Hematopoietic multipotent progenitor cell treated with erythropoietin and hydrocortisone succinate and interleukin-3 and kit ligand, for 8 days (in vitro differentiated cells): ENCODE results near the gene PWWP2B.

ENCODE experiments used
- DNase-seq: peaks from one replicate; pipeline ENCODE4 v3.0.0-alpha.2; 2015

The PWWP2B gene

DNA sequence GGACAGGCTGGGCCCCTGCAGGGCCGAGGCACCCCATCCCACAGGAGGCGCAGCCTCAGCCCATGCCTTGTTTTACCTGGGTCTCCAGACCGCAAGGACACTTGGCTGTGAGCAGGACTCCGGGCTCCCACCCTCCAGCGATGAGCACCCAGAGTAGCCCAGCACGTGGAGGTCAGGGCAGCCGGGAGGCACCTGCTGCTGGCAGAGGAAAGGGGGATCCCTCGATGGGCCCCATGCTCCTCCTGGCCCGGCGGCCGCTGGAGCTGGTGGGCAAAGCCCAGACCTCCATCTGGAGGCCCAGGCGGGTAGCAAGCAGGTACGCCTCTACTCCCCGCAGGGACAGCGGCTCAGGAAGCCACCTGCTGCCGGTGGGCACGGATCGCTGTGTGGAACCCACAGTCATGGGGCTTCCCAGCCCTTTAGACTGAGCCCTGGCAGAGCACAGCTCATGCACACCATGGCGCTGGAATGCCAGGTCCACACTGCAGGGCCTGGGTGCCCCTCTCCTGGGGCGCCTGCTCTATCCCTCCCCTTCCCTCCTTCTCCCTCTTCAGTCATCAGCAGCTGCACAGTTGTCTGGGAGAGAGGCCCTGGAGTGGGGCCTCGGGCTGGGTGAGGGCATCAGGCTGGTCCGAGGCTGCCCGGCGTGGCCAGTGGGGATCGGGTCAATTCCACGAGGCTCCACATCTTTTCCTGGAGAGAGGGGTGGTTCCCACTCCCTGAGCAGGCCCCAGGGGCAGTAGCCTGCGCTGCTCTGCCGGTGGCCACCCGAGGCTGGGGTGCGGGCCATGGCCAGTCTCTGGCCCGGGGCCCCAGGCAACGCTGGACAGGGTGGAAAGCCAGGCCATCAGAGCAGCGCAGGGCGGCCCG is 65.7 kb downstream of the PWWP2B start:
- no peak for DNase-seq

DNA sequence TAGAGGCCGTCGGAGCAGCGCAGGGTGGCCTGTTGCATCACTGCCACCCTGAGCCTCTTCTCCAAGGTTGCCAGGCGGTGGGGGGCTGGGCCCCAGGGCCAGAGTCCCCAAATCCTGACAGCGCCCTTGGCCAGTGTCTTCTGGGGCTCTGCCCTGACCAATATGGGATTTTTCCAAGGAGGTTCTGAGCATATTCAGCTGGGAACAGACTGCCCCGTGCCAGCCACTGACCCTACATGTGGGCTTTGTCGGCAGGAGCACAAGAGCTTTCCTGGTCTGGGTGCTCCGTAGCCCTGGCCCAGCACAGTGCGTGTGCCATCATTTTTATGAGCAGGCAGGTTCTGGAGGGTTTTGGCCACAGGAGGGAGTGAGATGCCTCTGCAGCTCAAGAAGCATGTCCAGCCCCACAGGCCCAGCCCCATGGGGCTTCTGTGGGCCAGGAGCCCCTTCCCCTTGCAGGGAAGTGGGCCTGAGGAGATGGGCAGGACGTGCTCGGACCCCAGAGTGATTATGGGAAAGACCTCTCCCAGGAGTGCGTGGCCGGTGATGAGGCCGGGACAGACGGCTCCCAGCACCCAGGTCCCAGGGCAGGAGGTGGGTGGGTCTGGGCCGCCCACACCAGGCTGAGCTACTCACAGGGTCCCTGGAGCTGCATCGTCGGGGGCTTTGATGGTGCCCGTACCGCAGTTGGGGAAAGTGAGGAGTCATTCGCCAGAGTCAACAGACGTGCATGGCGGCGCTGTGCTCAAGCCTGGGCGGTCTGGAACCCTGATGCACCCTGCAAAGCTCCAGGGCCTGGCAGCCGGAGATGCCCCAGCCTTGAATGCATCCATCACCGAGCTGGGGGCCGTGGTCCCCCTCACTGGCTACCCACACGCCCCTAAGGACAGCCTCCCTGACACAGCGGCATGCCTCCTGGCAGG is 66.6 kb downstream of the PWWP2B start:
- DNase-seq: no peak

DNA sequence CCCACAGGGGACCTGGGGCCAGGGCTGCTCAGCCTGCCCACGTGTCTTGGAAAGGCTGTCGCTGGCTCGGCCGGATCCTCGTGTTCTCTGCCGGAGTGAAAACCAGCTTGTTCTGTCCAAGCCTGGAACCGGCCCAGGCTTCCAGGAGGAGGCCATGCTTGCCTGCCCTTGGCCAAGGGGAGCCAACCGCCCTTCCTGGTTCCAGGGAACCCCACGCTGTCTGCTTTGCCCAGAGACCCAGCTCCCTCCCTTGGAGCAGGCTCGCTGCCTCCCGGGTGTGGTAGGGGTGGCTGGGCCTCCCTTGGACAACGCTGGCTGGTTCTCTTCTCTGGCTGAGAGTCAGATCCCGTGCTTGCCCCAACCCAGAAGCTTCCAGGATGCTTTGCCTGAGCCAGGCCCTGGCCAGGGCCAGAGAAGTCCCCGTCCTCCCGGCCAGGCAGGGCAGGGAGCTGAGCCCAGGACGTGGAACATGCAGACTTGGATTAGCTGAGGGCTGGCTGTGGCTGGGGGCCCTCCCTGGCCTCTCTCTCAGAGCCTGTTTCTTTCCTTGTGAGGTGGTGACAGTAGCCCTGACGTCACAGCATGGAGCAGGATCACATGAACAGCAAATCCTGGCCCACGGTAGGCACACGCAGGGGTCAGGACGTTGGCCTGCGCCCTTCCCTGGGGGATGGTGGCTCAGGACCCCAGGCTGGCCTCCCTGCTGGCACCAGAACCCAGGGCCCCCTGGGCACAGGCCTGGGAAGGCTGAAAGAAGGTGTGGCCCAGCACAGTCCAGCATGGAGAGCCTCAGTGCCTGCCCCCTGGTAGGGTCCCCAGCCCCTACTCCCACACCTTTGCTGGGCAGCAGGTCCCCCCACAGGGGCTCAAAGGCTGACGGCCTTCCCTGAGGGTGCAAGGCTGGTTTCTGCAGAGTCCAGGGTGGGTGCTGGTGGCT is 67.5 kb downstream of the PWWP2B start:
- no peak for DNase-seq

DNA sequence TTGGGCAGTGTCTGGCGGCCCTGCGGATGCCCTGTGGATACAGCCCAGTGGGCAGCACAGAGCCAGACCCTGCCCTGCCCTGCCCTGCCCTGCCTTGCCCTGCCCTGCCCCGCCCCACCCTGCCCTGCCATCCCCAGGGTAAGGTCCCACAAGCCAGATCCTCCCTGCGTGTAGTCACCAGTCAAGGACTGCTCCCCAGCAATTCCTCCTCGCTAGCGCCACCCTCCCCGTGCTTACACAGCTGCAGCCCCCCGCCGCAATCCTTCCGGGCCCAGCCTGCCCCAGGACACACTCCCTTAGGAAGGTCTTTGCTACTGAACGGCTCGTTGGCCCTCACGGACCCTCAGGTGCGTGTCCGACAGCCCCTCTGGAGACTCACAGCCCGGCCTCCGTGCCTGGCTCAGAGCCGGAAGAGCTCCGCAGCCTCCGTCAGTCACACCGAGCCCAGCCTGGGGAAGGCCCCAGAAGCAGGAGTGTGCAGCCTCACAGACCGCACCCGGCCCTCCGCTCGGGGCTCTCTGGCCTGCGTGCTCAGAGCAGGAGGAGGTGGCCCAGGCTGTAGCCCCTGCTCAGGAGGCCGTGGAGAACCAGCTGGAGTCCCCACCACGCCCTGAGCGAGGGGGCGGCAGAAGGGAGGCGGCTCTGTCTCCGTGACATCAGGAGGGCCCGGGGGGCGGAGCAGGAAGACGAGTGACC is 68.3 kb downstream of the PWWP2B start:
- no peak for DNase-seq

DNA sequence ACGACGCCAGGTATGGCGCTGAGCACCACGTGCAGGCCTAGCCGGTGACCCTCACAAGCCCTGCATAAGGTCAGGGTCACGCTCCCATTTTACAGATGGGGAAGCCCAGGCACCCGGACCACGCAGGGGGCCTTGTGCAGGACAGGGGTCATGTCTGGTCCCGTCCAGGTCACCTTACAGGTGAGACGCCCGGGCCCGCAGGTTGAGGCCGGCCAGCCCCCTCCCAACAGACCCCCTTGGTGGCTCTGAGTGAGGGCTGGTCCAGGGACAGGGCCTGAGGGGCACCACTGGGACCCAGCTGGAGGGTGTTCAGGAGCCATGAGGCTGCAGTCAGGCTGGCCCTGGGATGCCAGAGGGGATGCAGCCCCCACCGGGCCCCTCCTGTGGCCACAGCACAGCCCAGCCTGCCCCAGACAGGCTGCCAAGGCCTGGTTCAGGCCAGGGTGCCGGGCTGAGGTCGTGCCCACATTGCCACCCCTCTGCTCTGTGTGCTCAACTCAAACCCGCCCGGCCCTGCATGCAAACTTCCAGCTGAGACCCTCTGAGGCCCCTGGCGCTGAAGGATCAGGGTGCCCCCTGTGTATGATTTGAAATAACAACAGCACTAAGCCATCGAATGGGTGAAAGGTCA is 69.0 kb downstream of the PWWP2B start:
- no peak for DNase-seq

DNA sequence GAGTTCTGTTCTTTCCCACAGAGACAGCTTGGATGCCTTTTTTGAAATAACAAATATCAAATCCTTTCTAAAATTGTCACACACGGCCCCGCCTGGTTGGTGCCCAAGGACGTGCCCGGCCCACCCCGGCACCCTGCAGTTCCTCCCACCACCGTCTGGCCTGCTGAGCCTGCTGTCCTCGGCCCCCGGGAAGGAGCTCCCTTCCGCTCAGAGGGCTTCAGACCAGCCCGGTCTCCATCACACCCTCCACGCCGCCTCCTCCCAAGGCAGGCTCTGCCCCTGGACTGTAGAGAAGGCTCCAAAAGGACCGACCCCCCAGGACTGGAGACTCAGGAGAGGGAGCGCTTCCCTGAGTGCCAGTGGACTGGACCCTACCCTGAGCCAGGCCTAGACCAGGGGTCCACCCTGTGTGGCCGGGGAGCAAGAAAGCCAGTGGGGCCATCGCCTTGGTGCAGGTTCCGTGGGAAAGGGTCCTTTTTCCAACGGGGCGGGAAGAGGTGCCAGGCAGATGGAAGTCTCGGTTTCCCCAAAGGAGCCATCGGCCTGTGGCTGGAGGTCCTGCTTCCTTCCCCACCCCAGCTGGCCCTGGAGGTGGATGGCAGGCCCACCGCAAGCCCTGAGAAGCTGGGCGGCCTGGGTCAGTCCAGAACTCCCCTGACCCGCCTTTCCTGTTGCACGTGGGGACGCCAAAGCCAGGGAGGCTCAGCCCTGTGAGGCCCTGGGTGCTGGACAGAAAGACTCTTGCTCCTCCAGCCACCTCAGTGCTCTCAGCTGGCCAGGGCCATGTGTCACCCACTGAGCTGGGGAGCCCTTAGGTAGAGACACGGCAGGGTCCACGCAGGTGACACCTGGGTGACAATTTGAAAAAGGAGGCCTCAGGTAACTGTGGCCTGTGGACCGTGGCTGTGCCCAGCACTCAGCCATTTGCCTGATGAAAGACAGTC is 69.8 kb downstream of the PWWP2B start:
- DNase-seq: no peak
